ENCODE results near the gene TCF4.

- no peak for TF ChIP-seq CTCF (conservative IDR thresholded peaks at IDR 0.05; ENCODE audit: low read length)
- TF ChIP-seq EZH2phosphoT487 (IDR thresholded peaks at IDR 0.05; ENCODE audit: borderline replicate concordance, low read depth, low read length) = no peak
These were observed 148.9 kb downstream of the TCF4 start for GRCh38 chr18:55439056-55439455.

All from OCI-LY7 (cell line).